Neural cell (in vitro differentiated cells): ENCODE results near the gene AKAP5.

Source experiments
- EZH2 ChIP-seq: fragments of 200-600, 300-800 bp; shearing (Covaris generic), sonication (generic); IDR thresholded peaks from 2 replicates; pipeline ENCODE4 v1.6.1; 2014; ENCODE audit warnings: antibody characterized with exemption, low read length, borderline replicate concordance, mild to moderate bottlenecking; ENCODE audit not compliant: insufficient read depth, poor library complexity, severe bottlenecking
- POLR2AphosphoS5 ChIP-seq: IDR thresholded peaks from 2 replicates; pipeline ENCODE4 v1.6.1; 2012
- RAD21 ChIP-seq: fragments of 450-650 bp; conservative IDR thresholded peaks from 2 replicates; pipeline ENCODE4 v1.6.1; 2014; ENCODE audit warnings: antibody characterized with exemption, mild to moderate bottlenecking, moderate library complexity
- TF ChIP-seq, protein P1 (sequence below): fragments of 450-650 bp; IDR thresholded peaks from 2 replicates; pipeline ENCODE4 v1.5.1; 2014; ENCODE audit warnings: antibody characterized with exemption, mild to moderate bottlenecking, moderate library complexity; ENCODE audit not compliant: poor library complexity, severe bottlenecking

DNA sequence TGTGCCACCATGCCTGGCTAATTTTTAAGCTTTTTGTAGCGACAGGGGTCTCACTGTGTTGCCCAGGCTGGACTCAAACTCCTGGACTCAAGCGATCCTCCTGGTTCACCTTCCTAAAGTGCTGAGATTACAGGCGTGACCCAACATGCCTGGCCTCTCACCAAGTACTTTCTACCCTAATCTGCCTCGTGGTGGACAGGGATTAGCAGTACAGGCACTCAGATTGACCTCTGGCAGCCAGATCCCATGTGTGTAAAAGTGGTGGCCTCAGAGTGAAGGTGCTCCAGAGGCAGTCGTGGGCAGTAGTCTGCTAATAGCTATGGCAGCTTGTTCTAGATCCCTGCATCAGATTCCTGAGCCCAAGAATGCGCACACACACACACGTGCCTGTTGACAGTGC, 46.3 kb upstream of the AKAP5 start:
- TF ChIP-seq, protein P1, sequence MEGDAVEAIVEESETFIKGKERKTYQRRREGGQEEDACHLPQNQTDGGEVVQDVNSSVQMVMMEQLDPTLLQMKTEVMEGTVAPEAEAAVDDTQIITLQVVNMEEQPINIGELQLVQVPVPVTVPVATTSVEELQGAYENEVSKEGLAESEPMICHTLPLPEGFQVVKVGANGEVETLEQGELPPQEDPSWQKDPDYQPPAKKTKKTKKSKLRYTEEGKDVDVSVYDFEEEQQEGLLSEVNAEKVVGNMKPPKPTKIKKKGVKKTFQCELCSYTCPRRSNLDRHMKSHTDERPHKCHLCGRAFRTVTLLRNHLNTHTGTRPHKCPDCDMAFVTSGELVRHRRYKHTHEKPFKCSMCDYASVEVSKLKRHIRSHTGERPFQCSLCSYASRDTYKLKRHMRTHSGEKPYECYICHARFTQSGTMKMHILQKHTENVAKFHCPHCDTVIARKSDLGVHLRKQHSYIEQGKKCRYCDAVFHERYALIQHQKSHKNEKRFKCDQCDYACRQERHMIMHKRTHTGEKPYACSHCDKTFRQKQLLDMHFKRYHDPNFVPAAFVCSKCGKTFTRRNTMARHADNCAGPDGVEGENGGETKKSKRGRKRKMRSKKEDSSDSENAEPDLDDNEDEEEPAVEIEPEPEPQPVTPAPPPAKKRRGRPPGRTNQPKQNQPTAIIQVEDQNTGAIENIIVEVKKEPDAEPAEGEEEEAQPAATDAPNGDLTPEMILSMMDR: no peak
- no peak for TF ChIP-seq POLR2AphosphoS5
- TF ChIP-seq EZH2: no peak
- TF ChIP-seq RAD21: no peak
